Activated T-cell treated with anti-CD3 and anti-CD28 coated beads for 24 hours (primary cell): ENCODE results near the gene HRH2.
"Not testable (repeated sequence)": the region's sequence is repeated elsewhere in the genome, so short reads cannot be mapped to it uniquely, and the experiment has no call there.

Experiments
- DNase-seq: peaks from one replicate; pipeline ENCODE4 v3.0.0-alpha.2; 2020; ENCODE audit warnings: low read depth

The HRH2 gene

GRCh38 chr5:175713930-175714329, 56.1 kb downstream of the HRH2 start:
- no peak for DNase-seq

- DNase-seq, result no peak
These were observed 56.7 kb downstream of the HRH2 start for GRCh38 chr5:175714479-175715085.

GRCh38 chr5:175715627-175716522, 58.0 kb downstream of the HRH2 start:
- DNase-seq, result no peak

- no peak for DNase-seq
These were observed 60.0 kb downstream of the HRH2 start for GRCh38 chr5:175717837-175718236.

- peak; percentile 66 for DNase-seq
These were observed 60.7 kb downstream of the HRH2 start for GRCh38 chr5:175718401-175719108.

- not testable (repeated sequence) for DNase-seq
These were observed 61.2 kb downstream of the HRH2 start for GRCh38 chr5:175719109-175719432.

GRCh38 chr5:175724314-175725275, 66.7 kb downstream of the HRH2 start:
- no peak for DNase-seq

GRCh38 chr5:175728316-175728715, 70.4 kb downstream of the HRH2 start:
- DNase-seq, result no peak

- no peak for DNase-seq
These were observed 71.3 kb downstream of the HRH2 start for GRCh38 chr5:175728885-175729828.

- peak; percentile 88 for DNase-seq
These were observed 72.0 kb downstream of the HRH2 start for GRCh38 chr5:175729829-175730277.

GRCh38 chr5:175731172-175731571, 73.3 kb downstream of the HRH2 start:
- no peak for DNase-seq

- no peak for DNase-seq
These were observed 74.0 kb downstream of the HRH2 start for GRCh38 chr5:175731756-175732465.

- no peak for DNase-seq
These were observed 75.1 kb downstream of the HRH2 start for GRCh38 chr5:175733017-175733416.

GRCh38 chr5:175734016-175734415, 76.1 kb downstream of the HRH2 start:
- DNase-seq, result no peak

GRCh38 chr5:175734501-175734900, 76.6 kb downstream of the HRH2 start:
- no peak for DNase-seq

GRCh38 chr5:175735701-175736100, 77.8 kb downstream of the HRH2 start:
- DNase-seq, result no peak

- no peak for DNase-seq
These were observed 78.8 kb downstream of the HRH2 start for GRCh38 chr5:175736652-175737051.

- no peak for DNase-seq
These were observed 79.6 kb downstream of the HRH2 start for GRCh38 chr5:175737481-175737880.

- no peak for DNase-seq
These were observed 80.3 kb downstream of the HRH2 start for GRCh38 chr5:175738126-175738525.

GRCh38 chr5:175738602-175739133, 80.8 kb downstream of the HRH2 start:
- DNase-seq, result no peak
